GM19023 (cell line): ENCODE data around the gene RPS16.
A peak's percentile ranks its signal among the peaks of the same experiment; 100 is the strongest.

Experiments used
- ATAC-seq: cut with Tn5 transposase; IDR thresholded peaks from one replicate; pipeline ENCODE4 v1.9.1; 2021; ENCODE audit warnings: mild to moderate bottlenecking, moderate library complexity; ENCODE audit not compliant: unreplicated experiment

RPS16 gene

GRCh38 chr19:39408392-39409207, 27.1 kb downstream of the RPS16 start:
- no peak for ATAC-seq

GRCh38 chr19:39407660-39408391, 27.9 kb downstream of the RPS16 start:
- ATAC-seq: no peak

- no peak for ATAC-seq
Observed at GRCh38 chr19:39407410-39407659, 28.4 kb downstream of the RPS16 start.

- peak; percentile 13 for ATAC-seq
Observed at GRCh38 chr19:39406656-39407409, 28.9 kb downstream of the RPS16 start, which contains the start of gene ZFP36. Gene ZFP36, plus strand, starts transcription at chr19:39406847. Its CDS starts 58 bp downstream, at chr19:39406905.

GRCh38 chr19:39405958-39406655, 29.6 kb downstream of the RPS16 start:
- ATAC-seq: no peak

GRCh38 chr19:39405261-39405957, 30.3 kb downstream of the RPS16 start:
- no peak for ATAC-seq

- ATAC-seq: no peak
Observed at GRCh38 chr19:39403331-39404312, 32.1 kb downstream of the RPS16 start.

- ATAC-seq: peak; percentile 17
Observed at GRCh38 chr19:39402346-39403300, 33.1 kb downstream of the RPS16 start.

DNA sequence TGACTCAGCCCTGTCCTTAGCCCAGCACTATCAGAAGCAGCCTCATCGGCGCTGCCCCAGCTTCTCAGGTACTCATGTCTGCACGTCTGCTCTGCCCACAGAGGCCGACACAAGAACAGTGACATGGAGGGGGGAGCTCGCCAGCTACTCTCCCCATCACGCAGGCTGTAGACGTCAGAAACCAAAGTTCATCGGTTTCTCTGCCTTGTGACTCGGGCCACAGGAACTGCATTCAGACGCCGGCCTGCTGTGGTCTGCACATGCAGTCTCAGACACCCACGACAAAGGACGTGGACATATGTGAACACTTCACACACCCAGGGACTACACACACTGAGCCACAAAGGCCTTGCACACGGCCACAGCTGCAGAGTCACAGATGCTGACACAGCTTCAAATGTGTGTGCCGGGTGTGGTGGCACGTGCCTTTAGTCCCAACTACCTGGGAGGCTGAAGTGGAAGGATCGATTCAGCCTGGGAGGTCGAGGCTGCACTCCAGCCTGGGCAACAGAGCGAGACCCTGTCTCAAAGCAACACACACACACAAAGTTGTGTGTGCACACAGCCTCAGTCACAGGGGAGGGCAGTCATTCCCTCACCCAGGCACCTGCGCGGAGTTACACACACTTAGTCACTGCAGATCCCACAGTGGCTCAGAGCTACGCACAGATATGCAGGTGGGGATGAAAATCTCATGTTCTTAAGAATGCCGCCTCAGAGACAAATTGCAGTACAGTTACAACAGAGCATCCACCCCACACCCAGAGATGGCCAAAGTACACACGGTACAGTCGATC, 34.0 kb downstream of the RPS16 start:
- ATAC-seq: peak; percentile 32

DNA sequence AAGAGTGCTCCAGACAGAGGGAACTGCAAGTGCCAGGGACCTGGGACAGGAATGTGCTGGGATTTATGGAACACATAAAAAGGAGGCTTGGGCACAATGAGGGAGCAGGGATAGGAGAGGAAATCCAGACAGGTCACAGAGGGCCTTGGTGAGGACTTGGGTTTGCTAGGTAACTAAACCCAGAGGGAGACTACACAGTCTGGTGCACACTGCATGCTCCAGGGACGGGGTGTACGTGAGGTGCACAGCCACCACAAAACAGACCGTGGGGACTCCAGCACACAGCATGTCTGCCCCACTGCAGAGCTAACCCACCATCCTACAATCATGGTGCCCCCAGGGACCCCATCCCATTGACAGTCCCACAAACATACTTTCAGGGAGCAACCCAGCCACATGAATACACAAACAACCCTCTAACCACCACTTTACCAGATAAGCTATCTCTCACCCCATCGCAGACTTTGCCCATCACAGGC, 34.6 kb downstream of the RPS16 start:
- no peak for ATAC-seq

DNA sequence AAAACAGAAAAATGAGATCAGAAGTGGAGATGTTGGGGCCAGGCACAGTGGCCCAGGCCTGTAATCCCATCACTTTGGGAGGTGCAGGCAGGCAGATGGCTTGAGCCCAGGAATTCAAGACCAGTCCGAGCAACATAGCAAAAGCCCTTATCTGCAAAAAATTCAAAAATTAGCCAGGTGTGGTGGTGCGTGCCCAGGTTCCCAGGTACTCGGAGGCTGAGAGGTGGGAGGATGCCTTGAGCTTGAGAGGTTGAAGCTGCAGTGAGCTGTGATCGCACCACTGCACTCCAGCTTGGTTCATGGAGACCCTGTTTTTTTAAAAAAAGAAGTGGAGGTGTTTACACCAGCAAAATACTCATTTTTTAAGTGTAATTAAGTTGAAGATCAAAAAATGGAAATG, 35.7 kb downstream of the RPS16 start:
- no peak for ATAC-seq

GRCh38 chr19:39399668-39400050, 36.1 kb downstream of the RPS16 start:
- no peak for ATAC-seq

DNA sequence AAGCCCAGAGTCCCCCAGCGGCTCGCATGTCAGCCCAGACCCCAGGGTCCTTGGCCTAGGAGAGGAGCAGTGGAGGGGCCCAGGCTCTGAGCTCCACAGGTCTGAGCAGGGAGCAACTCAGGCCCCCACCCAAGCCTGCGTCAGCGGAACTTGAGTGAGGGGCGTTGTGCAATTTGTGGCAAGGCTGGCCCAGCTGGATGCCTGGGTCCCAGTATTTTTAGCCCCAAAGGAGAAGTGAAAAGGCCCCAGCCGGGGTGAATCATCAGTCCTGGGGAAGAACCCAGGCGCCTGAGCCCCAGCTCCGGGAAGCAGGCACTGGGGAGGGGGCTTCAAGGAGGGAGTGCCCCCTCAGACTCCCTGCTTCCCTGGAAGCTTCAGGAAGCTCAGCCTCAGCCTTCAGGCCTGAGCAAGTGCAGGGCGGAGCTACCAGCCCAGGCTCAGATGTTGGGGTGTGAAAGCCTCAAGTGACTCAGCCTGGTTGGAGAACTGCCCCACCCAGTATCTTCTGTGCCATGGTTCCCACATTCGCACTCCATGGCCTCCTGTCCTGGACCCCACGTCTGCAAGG, 37.4 kb downstream of the RPS16 start:
- no peak for ATAC-seq

DNA sequence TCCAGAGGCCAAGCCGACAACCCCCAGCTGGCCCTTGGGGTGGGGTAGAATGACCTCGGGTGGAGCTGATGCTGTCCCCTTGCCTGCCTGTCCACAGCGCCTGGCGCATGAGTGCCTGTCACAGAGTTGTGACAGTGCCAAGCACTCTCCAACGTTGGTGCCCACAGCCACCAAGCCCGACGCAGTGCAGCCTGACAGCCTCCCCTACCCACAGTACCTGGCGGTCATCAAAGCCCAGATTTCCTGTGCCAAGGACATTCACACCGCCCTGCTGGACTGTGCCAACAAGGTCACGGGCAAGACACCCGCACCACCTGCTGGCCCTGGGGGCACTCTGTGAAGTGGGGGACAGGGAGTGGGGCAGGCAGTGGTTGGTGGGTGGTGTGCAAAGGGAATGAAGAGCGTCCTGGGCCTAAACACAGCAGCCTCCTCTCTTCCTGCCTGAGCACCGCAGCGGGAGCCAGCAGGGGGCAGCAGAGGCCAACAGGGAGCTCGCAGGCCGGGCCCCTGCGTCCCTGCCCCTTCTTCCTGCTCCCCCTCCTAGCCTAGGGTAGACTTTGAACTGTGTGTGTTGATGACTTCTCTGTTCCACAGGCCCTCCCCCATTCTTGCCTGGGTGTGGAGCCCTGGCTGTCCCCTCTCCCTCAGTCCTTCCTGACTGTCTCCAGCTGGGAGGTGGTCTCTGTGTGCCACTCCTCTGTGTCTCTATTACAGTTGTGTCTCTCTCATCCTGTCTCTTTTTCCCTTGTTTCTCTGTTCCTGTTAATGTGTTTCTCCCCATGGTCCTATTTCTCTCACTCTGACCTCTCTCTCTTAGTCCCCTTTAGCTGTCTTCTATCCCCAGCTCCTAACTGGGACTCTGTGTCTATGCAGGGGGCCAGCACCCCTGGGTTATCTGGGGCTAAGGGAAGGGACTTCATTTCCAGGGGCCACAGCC, 38.1 kb downstream of the RPS16 start:
- ATAC-seq: peak; percentile 53

DNA sequence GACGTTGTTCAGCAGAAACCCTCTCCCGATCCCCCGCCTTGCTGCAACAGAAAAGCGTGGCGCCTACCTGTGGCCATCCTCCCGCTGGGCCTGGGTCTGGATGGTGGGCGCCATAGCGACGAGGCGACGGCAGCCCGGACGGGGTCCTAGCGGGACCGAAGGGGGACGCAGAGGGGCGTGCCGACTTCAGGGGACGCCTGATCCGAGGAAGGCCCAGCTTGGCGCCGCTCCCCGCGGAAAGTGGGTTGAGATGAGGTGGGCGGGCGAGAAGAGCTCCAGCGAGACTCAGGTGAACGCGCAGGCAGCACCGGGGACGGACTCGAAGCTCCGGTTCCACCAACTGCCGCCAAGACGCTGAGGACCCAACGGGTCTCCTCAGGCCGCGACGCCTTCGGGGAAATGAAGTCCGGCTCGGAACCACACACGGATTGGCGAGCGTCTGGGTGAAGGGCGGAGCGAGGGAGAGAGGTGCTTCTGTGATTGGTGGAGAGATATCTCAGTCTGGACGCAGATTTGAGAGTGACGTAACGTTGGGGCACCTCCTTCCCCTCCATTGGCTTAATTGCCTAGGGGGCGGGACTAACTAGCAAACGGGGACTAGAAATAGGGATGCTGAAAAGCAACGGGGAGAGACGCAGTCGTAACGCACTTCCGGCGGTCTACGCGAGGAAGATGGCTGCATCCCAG, 44.9 kb downstream of the RPS16 start, which contains the start of the genes MED29 and PAF1:
Gene MED29, plus strand, starts transcription at position 628 of the 687 bp plus-strand sequence. Its CDS starts 45 bp downstream, at position 673.
Gene PAF1, minus strand, starts transcription at position 356 of the 687 bp plus-strand sequence. Its CDS starts 242 bp downstream, at position 114.
- peak; percentile 95 for ATAC-seq
